ENCODE results near the gene ZNF503.

The ZNF503 gene

GRCh38 chr10:75431180-75432111 lies 29.9 kb upstream of the ZNF503 start, which contains the start of gene LRMDA:
Gene LRMDA, plus strand, starts transcription at chr10:75431624.
- TF ChIP-seq, protein P1, sequence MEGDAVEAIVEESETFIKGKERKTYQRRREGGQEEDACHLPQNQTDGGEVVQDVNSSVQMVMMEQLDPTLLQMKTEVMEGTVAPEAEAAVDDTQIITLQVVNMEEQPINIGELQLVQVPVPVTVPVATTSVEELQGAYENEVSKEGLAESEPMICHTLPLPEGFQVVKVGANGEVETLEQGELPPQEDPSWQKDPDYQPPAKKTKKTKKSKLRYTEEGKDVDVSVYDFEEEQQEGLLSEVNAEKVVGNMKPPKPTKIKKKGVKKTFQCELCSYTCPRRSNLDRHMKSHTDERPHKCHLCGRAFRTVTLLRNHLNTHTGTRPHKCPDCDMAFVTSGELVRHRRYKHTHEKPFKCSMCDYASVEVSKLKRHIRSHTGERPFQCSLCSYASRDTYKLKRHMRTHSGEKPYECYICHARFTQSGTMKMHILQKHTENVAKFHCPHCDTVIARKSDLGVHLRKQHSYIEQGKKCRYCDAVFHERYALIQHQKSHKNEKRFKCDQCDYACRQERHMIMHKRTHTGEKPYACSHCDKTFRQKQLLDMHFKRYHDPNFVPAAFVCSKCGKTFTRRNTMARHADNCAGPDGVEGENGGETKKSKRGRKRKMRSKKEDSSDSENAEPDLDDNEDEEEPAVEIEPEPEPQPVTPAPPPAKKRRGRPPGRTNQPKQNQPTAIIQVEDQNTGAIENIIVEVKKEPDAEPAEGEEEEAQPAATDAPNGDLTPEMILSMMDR (IDR thresholded peaks at IDR 0.05) = no peak
- H3K27me3 ChIP-seq = no peaks in the 10 kb centered on the region
- H3K36me3 ChIP-seq = no peaks in the 10 kb centered on the region
- peaks cover 31 to 37% of the 10 kb centered on the region in 2 experiments for H3K4me1 ChIP-seq (ENCODE audit: control insufficient read depth in 1 of 2, insufficient read depth in 1 of 2, low read depth in 1 of 2, low read length in 1 of 2)
- H3K27ac ChIP-seq = peak within 1 kb of the TSS; percentile 77
- peak within 1 kb of the TSS; percentile 68 to 72 for H3K4me3 ChIP-seq (ENCODE audit: low read depth in 1 of 2, low read length in 1 of 2)
- H3K9me3 ChIP-seq = no peaks in the 10 kb centered on the region

DNA sequence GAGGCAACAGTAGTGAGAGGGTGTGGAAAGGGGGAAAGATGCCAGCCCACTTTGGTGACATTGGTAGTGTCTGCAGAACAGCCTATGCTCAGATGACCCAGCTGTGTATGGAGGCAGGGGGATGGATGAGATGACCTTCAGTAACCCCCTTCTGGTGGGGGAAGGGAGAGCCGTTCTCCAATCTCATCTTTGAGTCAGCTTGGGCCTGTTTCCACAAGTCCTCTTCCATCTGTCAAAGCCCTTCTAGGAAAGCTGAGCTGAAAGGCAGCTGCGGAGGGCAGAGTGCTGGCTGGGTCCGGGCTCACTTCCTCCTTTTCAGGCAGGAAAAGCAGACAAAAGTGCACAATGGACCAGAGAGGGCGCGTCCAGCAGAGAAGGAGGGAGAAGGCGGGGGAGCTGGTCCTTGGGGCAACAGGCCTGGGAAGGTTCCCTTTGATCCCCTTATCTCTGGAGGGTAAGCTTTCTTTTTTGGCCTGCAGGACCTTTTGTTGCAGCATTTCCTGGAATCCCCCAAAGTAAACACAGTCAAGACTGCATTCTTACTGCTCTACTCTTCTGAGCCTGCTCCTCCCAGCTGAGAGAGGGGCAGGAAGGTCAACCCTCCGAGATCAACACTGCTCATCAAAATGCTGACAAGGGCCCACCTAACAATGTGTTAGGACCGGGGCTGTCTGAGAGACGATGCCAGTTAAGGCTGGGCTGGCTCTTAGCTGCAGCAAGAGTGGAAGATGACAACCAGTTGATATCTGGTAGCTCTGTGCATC lies 28.6 kb upstream of the ZNF503 start:
- Histone ChIP-seq H3K4me3 (ENCODE audit: low read depth in 1 of 2, low read length in 1 of 2) (peak overlapping the region in 1 of 2 experiments; percentile 68), H3K27ac (peak overlapping the region; percentile 77), H3K27me3 (no peaks in the 10 kb centered on the region)

GRCh38 chr10:75429159-75429827 lies 27.7 kb upstream of the ZNF503 start:
- TF ChIP-seq, protein P1 (IDR thresholded peaks at IDR 0.05) = no peak
- H3K9me3 ChIP-seq = no peaks in the 10 kb centered on the region
- no peaks in the 10 kb centered on the region for H3K36me3 ChIP-seq
- no peaks in the 10 kb centered on the region for H3K27me3 ChIP-seq
- H3K27ac ChIP-seq = no peak overlapping the region
- H3K4me3 ChIP-seq (ENCODE audit: low read depth in 1 of 2, low read length in 1 of 2) = no peak overlapping the region
- peaks cover 27 to 37% of the 10 kb centered on the region in 2 experiments for H3K4me1 ChIP-seq (ENCODE audit: control insufficient read depth in 1 of 2, insufficient read depth in 1 of 2, low read depth in 1 of 2, low read length in 1 of 2)

More for the DNA sequence above, 28.6 kb upstream of the ZNF503 start:
- Histone ChIP-seq H3K9me3 (no peaks in the 10 kb centered on the region), H3K36me3 (no peaks in the 10 kb centered on the region), H3K4me1 (ENCODE audit: control insufficient read depth in 1 of 2, insufficient read depth in 1 of 2, low read depth in 1 of 2, low read length in 1 of 2) (peaks cover 31 to 37% of the 10 kb centered on the region in 2 experiments)
- TF ChIP-seq, protein P1 (IDR thresholded peaks at IDR 0.05) = no peak

DNA sequence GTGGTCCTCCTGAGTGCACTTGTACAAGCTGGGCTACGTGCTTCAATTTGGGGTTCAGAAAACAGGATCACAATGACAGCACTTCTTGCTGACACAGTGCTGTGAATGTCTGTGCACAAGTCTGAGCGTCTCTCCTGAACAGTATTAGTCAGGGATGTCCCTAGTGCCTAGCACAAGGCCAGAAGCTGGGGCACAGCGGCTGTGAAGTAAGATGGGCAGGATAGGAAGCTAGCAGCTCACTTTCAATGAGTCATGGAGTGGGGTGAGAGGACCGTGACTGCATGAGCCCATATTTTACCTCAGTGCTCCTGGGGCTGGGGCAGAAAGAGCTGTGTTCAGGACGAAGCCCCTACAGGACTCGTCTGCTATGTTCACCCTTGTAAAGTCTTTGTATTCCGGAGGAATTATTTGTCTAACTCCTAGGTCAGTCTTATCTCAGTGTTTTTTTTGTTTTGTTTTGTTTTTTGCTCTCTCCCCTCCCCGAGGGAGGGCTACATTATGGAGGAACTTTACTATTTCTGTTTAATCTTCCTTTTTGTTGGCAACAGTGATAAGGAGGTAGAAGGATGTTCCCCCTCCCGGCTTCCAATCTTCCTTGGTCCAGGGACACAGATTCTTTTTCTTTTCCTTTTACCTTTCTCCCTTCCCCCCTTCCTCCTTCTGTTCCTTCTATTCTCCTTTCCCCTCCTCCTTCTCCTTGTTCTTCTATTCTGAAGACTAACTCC lies 27.0 kb upstream of the ZNF503 start:
- Histone ChIP-seq H3K4me3 (ENCODE audit: low read depth in 1 of 2, low read length in 1 of 2) (no peak overlapping the region), H3K27ac (no peak overlapping the region), H3K27me3 (no peaks in the 10 kb centered on the region), H3K9me3 (no peaks in the 10 kb centered on the region), H3K36me3 (no peaks in the 10 kb centered on the region), H3K4me1 (ENCODE audit: control insufficient read depth in 1 of 2, insufficient read depth in 1 of 2, low read depth in 1 of 2, low read length in 1 of 2) (peaks cover 27 to 37% of the 10 kb centered on the region in 2 experiments)
- TF ChIP-seq, protein P1 (IDR thresholded peaks at IDR 0.05) = no peak

DNA sequence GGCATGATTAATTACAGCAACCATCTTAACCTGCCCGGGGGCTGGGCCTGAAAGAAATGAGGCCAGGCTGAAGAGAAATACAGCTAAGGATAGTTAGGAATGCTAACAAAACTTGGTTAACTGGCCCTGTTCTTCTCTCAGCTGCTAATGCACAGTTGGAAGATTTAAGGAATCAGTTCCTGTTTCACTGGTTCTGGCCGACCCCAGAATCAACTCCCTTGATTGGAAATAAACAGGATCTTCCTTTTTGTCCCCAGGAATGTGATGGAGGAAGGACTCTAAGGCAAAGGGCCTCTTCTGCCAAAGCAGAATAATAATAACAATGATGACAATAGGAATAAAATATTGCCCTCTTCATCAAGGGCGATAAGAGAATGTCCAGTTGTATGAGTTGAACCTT lies 26.4 kb upstream of the ZNF503 start:
- no peaks in the 10 kb centered on the region for H3K9me3 ChIP-seq
- peaks cover 27 to 37% of the 10 kb centered on the region in 2 experiments for H3K4me1 ChIP-seq (ENCODE audit: control insufficient read depth in 1 of 2, insufficient read depth in 1 of 2, low read depth in 1 of 2, low read length in 1 of 2)
- TF ChIP-seq, protein P1 (IDR thresholded peaks at IDR 0.05) = no peak
- H3K36me3 ChIP-seq = no peaks in the 10 kb centered on the region
- H3K27me3 ChIP-seq = no peaks in the 10 kb centered on the region
- no peak overlapping the region for H3K4me3 ChIP-seq (ENCODE audit: low read depth in 1 of 2, low read length in 1 of 2)
- no peak overlapping the region for H3K27ac ChIP-seq
